Measurements from ENCODE around the gene HBS1L.

The HBS1L gene

DNA sequence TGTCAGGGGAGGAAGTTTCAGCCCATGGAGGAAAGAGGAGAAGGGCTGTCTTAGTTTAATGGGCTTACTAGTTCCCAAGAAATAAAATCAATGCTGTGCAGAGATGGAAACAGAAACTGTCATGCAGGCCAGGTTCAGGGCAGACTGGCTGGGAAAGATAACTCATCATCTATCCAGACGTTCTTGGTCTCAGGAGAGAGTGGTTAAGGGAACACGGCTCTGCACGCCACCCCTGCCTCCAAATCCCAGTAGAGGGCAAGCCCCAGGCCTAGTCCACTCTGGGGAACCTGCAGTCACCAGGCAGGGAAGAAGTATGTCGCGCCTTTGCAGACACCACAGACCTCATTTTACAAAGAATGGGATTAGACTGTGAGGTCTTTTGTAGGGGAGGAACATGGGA lies 117.2 kb downstream of the HBS1L start:
- H3K4me1 Mint-ChIP-seq = peaks cover 13% of the 10 kb centered on the region
- no peak overlapping the region for H3K4me3 Mint-ChIP-seq
- H3K9me3 Mint-ChIP-seq = no peaks in the 10 kb centered on the region
- no peak overlapping the region for H3K27ac Mint-ChIP-seq
- DNase-seq (ENCODE audit: low spot score in 2 of 2) = no peak
- no peaks in the 10 kb centered on the region for H3K36me3 Mint-ChIP-seq
- no peak for ATAC-seq

- no peak overlapping the region for H3K4me3 Mint-ChIP-seq
- peaks cover 13% of the 10 kb centered on the region for H3K4me1 Mint-ChIP-seq
- DNase-seq (ENCODE audit: low spot score in 2 of 2) = no peak
- no peak overlapping the region for H3K27ac Mint-ChIP-seq
- no peak for ATAC-seq
- H3K36me3 Mint-ChIP-seq = no peaks in the 10 kb centered on the region
- H3K9me3 Mint-ChIP-seq = no peaks in the 10 kb centered on the region
Observed at GRCh38 chr6:134936931-134937330, 117.7 kb downstream of the HBS1L start.

- no peak for ATAC-seq
- Mint-ChIP-seq H3K4me1 (peaks cover 13% of the 10 kb centered on the region), H3K36me3 (no peaks in the 10 kb centered on the region), H3K27ac (no peak overlapping the region), H3K4me3 (no peak overlapping the region), H3K9me3 (no peaks in the 10 kb centered on the region)
- DNase-seq (ENCODE audit: low spot score in 2 of 2) = no peak
Observed at GRCh38 chr6:134936476-134936875, 118.1 kb downstream of the HBS1L start.

DNA sequence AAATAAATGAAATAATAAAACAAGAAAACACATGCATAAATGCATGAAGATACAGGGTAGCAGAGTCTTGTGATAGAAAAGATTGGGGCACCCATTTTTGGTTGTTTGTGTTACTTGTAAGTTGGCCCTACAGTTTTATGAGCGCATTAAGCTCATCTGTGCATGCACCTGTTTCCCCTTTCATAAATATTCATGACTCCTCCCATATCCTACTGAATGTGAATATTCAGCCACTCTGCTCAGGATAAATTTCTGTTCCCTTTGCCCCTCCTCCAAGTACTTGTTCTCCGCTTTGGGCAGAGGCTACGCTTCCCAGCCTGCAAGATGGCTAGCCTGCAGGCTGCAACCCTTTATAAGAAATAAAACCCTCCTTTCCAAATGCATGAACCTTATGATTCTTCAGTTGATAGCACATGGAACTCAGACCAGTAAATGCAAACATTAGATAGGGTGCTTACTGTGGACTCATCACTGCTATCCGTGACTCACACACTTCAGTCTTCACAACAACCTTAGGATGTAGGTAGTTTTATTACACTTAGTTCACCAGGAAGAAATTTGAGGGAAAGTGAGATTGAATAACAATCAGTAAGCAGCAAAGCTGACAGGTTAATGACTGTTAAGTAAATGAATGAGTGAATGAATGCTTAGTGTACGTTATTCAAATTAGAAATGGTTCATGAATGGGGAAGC lies 119.7 kb downstream of the HBS1L start:
- H3K4me1 Mint-ChIP-seq = peaks cover 13% of the 10 kb centered on the region
- H3K27ac Mint-ChIP-seq = no peak overlapping the region
- no peak overlapping the region for H3K4me3 Mint-ChIP-seq
- ATAC-seq = no peak
- no peaks in the 10 kb centered on the region for H3K36me3 Mint-ChIP-seq
- no peak for DNase-seq (ENCODE audit: low spot score in 2 of 2)
- no peaks in the 10 kb centered on the region for H3K9me3 Mint-ChIP-seq

- H3K36me3 Mint-ChIP-seq = no peaks in the 10 kb centered on the region
- H3K4me1 Mint-ChIP-seq = no peaks in the 10 kb centered on the region
- ATAC-seq (no peak), DNase-seq (ENCODE audit: low spot score in 2 of 2) (no peak)
- no peaks in the 10 kb centered on the region for H3K9me3 Mint-ChIP-seq
- H3K4me3 Mint-ChIP-seq = no peak overlapping the region
- H3K27ac Mint-ChIP-seq = no peak overlapping the region
Observed at GRCh38 chr6:134932535-134933470, 121.8 kb downstream of the HBS1L start.

DNA sequence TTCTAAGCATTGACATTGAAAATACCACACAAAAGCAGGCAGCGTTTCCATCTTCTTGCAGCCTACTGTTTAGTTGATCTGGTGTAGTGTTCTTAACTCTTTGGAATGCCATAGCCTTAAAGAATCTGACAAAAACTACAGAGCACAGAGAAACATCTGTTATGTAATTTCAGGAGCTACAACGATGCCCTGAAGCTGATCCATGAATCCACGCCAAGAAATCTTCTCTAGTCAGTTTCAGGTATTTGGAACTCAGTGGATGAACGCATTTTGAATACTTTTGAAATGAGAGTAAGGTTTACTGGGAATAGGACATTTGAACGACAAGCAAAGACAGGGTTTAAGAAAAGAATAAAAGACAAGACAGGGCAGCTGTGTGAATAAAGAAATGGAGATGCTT lies 122.5 kb downstream of the HBS1L start:
- no peaks in the 10 kb centered on the region for H3K4me1 Mint-ChIP-seq
- H3K4me3 Mint-ChIP-seq = no peak overlapping the region
- no peaks in the 10 kb centered on the region for H3K36me3 Mint-ChIP-seq
- ATAC-seq = no peak
- H3K9me3 Mint-ChIP-seq = no peaks in the 10 kb centered on the region
- no peak for DNase-seq (ENCODE audit: low spot score in 2 of 2)
- H3K27ac Mint-ChIP-seq = no peak overlapping the region

- ATAC-seq (no peak), DNase-seq (ENCODE audit: low spot score in 2 of 2) (no peak)
- H3K4me1 Mint-ChIP-seq = no peaks in the 10 kb centered on the region
- H3K9me3 Mint-ChIP-seq = no peaks in the 10 kb centered on the region
- H3K27ac Mint-ChIP-seq = no peak overlapping the region
- H3K36me3 Mint-ChIP-seq = no peaks in the 10 kb centered on the region
- H3K4me3 Mint-ChIP-seq = no peak overlapping the region
Observed at GRCh38 chr6:134930463-134930862, 124.2 kb downstream of the HBS1L start.

DNA sequence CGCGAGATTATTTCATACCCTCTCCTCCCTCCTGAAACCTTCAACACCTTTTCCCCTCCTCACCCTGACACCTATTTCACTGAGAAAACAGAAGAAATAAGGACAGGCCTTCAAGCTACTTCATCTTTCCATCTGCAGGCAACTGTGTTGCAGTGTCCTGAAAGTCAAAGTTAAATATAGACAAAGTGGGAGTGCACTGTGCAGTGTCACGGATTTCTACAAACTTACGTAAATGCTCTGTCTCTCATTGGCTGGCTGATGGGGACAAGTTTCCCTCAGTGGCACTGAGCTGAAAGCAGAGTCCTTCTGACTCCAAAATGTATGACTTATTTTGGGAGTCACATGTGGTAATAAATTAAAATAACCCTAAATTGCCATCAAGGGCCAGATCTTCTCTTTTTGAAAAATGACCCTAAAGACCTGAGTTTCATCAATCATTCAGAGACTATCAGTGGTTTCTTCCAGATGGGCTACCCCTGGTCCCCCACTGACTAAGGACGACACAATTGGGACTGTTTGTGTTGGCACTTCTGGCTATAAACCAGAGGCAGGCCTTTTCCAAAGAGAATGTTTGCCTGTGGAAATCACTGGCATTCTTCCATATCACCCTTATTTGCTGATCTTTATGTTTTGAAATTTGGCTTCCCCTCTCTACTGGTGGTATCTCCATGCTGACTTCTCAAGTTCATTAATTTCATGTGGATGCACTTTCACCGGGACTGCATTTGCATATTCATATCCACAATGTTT lies 126.3 kb downstream of the HBS1L start:
- Mint-ChIP-seq H3K4me3 (no peak overlapping the region), H3K4me1 (no peaks in the 10 kb centered on the region), H3K9me3 (no peaks in the 10 kb centered on the region), H3K27ac (no peak overlapping the region), H3K36me3 (no peaks in the 10 kb centered on the region)
- ATAC-seq = no peak
- no peak for DNase-seq (ENCODE audit: low spot score in 2 of 2)

DNA sequence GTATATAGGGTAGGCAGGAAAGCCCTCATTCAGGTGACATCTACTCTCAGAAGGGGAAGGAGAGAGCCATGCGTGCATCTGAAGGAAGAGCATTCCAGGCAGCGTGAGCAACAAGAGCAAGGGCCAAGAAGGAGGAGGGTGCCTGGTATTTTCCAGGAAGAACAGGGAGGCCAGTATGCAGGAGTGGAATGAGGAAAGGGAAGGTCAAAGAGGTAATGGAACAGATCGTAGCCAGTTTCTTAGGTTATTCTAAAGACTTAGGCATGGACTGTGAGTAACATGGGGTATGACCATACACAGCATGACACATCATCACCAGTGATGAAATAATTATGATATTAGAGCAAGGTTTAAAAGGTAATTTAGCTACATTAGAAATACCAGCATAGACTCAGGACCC lies 128.8 kb downstream of the HBS1L start:
- Mint-ChIP-seq H3K36me3 (no peaks in the 10 kb centered on the region), H3K4me1 (no peaks in the 10 kb centered on the region), H3K4me3 (no peak overlapping the region), H3K9me3 (no peaks in the 10 kb centered on the region), H3K27ac (no peak overlapping the region)
- DNase-seq (ENCODE audit: low spot score in 2 of 2) (no peak), ATAC-seq (no peak)

GRCh38 chr6:134921721-134922261 lies 132.8 kb downstream of the HBS1L start:
- ATAC-seq = peak; percentile 13
- no peak overlapping the region for H3K4me3 Mint-ChIP-seq
- H3K36me3 Mint-ChIP-seq = no peaks in the 10 kb centered on the region
- DNase-seq (ENCODE audit: low spot score in 2 of 2) = no peak
- no peak overlapping the region for H3K27ac Mint-ChIP-seq
- H3K4me1 Mint-ChIP-seq = no peaks in the 10 kb centered on the region
- no peaks in the 10 kb centered on the region for H3K9me3 Mint-ChIP-seq

- Mint-ChIP-seq H3K27ac (no peak overlapping the region), H3K4me1 (no peaks in the 10 kb centered on the region), H3K36me3 (no peaks in the 10 kb centered on the region), H3K9me3 (no peaks in the 10 kb centered on the region), H3K4me3 (no peak overlapping the region)
- ATAC-seq = no peak
- DNase-seq (ENCODE audit: low spot score in 2 of 2) = no peak
Observed at GRCh38 chr6:134921276-134921675, 133.3 kb downstream of the HBS1L start.

DNA sequence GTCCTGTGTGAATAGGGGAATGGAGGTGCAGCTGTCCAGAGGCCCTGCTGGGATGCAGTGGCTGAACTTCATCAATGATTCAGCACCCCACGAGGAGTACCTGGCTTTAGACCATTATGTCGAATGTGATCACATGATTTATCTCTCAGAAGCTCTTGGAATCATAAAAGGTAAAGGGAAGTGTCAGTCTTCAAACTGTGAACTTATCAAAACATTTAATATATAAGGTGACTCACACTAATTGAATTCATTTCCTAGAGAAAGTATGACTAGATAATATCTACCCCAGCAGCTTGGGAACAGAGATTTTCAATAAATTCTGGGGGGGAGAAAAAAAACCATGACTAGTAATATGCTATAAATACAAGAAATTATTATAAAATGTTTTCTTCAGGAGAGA lies 134.2 kb downstream of the HBS1L start:
- DNase-seq (ENCODE audit: low spot score in 2 of 2) = no peak
- H3K4me1 Mint-ChIP-seq = no peaks in the 10 kb centered on the region
- no peaks in the 10 kb centered on the region for H3K36me3 Mint-ChIP-seq
- no peak overlapping the region for H3K4me3 Mint-ChIP-seq
- no peak for ATAC-seq
- no peaks in the 10 kb centered on the region for H3K9me3 Mint-ChIP-seq
- H3K27ac Mint-ChIP-seq = no peak overlapping the region

DNA sequence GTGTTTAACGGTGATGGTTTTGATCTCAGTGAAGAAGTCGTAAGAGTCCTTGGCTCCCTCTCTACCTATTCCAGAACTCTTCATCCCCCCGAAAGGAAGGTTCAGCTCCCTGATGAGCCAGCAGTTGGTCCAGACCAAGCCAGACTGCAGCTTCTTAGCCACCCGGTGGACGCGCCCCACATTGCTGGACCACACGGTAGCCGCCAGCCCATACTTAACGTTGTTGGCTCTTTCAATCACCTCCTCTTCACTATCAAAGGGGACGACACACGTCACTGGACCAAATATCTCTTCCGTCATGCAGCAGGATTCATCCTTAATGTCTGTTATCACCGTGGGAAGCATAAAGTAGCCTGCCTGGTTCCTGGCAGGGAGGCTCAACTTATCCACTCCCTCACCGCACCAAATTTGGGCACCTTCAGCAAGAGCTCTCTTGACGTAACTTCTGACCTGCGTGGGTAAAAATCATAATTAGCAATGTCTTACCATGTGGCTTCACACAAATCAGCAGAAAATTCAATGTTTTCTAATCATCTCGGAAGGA lies 136.1 kb downstream of the HBS1L start:
- H3K4me1 Mint-ChIP-seq = no peaks in the 10 kb centered on the region
- no peaks in the 10 kb centered on the region for H3K36me3 Mint-ChIP-seq
- no peaks in the 10 kb centered on the region for H3K9me3 Mint-ChIP-seq
- H3K27ac Mint-ChIP-seq = no peak overlapping the region
- DNase-seq (ENCODE audit: low spot score in 2 of 2) = no peak
- no peak for ATAC-seq
- no peak overlapping the region for H3K4me3 Mint-ChIP-seq

DNA sequence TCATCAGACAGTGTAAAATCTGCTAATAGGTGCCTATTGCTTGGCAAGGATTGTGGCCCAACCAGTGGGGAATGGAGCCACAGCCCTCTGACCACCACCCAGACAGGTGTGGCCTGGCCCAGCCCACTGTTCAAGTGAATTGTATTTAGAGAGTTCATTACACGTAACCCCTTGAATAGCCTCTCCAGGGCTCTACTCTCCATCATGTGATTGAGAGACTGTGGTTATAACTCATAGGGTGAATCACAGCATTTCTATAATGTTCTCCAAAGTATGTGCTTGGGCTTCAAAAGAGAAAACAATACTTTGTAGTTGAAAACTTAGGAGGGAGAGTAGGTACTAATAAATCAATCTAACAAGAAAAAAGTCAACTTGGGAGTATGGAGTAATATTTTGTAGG lies 143.1 kb downstream of the HBS1L start:
- peak; percentile 63 for ATAC-seq
- Mint-ChIP-seq H3K27ac (no peak overlapping the region), H3K4me1 (no peaks in the 10 kb centered on the region), H3K36me3 (no peaks in the 10 kb centered on the region), H3K9me3 (no peaks in the 10 kb centered on the region), H3K4me3 (no peak overlapping the region)
- no peak for DNase-seq (ENCODE audit: low spot score in 2 of 2)

DNA sequence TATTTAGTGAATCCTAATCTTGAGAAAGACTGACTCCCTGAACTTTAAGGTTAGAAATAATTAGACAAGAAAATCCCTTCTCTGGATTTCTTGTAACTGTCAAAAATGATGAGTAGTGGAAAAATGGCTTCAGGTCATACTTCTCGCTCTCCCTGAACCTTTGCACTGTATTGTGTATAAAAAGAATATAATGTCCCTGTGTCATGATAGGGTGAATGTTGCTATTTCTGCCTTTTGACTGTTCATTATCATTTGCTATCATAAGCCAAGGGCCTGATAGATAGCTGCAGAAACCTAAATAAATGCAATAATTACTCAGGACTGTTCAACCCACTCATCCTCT lies 144.1 kb downstream of the HBS1L start:
- Mint-ChIP-seq H3K27ac (no peak overlapping the region), H3K36me3 (no peaks in the 10 kb centered on the region), H3K9me3 (no peaks in the 10 kb centered on the region), H3K4me3 (no peak overlapping the region), H3K4me1 (no peaks in the 10 kb centered on the region)
- no peak for ATAC-seq
- DNase-seq (ENCODE audit: low spot score in 2 of 2) = no peak
